WTC11 (cell line): Measurements from ENCODE around the gene RANBP10. TPM values are rescaled to one million over a fixed set of nuclear protein-coding genes. Genes with fewer than 3 reads are reported as not detected.

Experiments used
- ATAC-seq: fragments of 200-7000 bp; cut with Tn5 transposase; 2 replicates; pipeline ENCODE4 v1.10.0; 2021; ENCODE audit warnings: mild to moderate bottlenecking, moderate library complexity
- CTCF ChIA-PET: fragments of 300-600 bp; sonication (Branson Sonifier 250); formaldehyde crosslinking; loops from one replicate; lab custom pipeline; 2021; ENCODE audit warnings: antibody characterized with exemption; lab: Charles Lee
- POLR2A ChIA-PET: fragments of 350-600 bp; sonication (Branson Sonifier 250); formaldehyde crosslinking; loops from one replicate; lab custom pipeline; 2021; ENCODE audit warnings: antibody characterized with exemption; lab: Charles Lee
- DNase-seq: peaks from one replicate; pipeline ENCODE4 v3.0.0; 2021; ENCODE audit warnings: low spot score
- H3K27ac Mint-ChIP-seq: 2 replicates; pipeline ENCODE4 v1.8.0; 2021; ENCODE audit warnings: mixed read lengths
- H3K27me3 Mint-ChIP-seq: 2 replicates; pipeline ENCODE4 v1.8.0; 2021; ENCODE audit warnings: low read depth, mild to moderate bottlenecking, moderate library complexity, mixed read lengths
- H3K36me3 Mint-ChIP-seq: 2 replicates; pipeline ENCODE4 v1.8.0; 2021; ENCODE audit warnings: mixed read lengths
- H3K4me1 Mint-ChIP-seq: 2 replicates; pipeline ENCODE4 v1.8.0; 2022; ENCODE audit warnings: mixed read lengths
- H3K4me3 Mint-ChIP-seq: 2 replicates; pipeline ENCODE4 v1.8.0; 2021; ENCODE audit warnings: mild to moderate bottlenecking, moderate library complexity, mixed read lengths
- H3K9me3 Mint-ChIP-seq: 2 replicates; pipeline ENCODE4 v1.8.0; 2021; ENCODE audit warnings: mixed read lengths
- AFF4 ChIP-seq: sonication (generic); formaldehyde crosslinking; IDR thresholded peaks from 2 replicates; pipeline ENCODE4 v1.8.1; 2023; ENCODE audit warnings: mild to moderate bottlenecking, missing genetic modification reagents, borderline replicate concordance
- CDX4 ChIP-seq: fragments of 250-450 bp; sonication (Bioruptor Pico); IDR thresholded peaks from 2 replicates; pipeline ENCODE4 v1.9.0; 2021; ENCODE audit warnings: moderate library complexity, mild to moderate bottlenecking, inconsistent platforms, borderline replicate concordance
- CTCF ChIP-seq: fragments of 200-600 bp; IDR thresholded peaks from 2 replicates; pipeline ENCODE4 v1.8.0; 2022; ENCODE audit warnings: antibody characterized with exemption
- E2F5 ChIP-seq: sonication (generic); formaldehyde crosslinking; IDR thresholded peaks from 2 replicates; pipeline ENCODE4 v1.8.1; 2022; ENCODE audit warnings: mild to moderate bottlenecking, moderate library complexity, missing genetic modification reagents
- FOXP4 ChIP-seq: sonication (generic); formaldehyde crosslinking; IDR thresholded peaks from 2 replicates; pipeline ENCODE4 v1.8.0; 2022; ENCODE audit warnings: mild to moderate bottlenecking, missing genetic modification reagents
- GRHL2 ChIP-seq: fragments of 250-450 bp; sonication (Bioruptor Pico); IDR thresholded peaks from 2 replicates; pipeline ENCODE4 v1.8.0; 2022; ENCODE audit warnings: mild to moderate bottlenecking, moderate library complexity; ENCODE audit not compliant: insufficient replicate concordance, severe bottlenecking
- HMGA2 ChIP-seq: fragments of 250-450 bp; sonication (Bioruptor Pico); IDR thresholded peaks from 2 replicates; pipeline ENCODE4 v1.4.0; 2021; ENCODE audit warnings: mild to moderate bottlenecking, moderate library complexity
- IRF1 ChIP-seq: sonication (generic); formaldehyde crosslinking; IDR thresholded peaks from 2 replicates; pipeline ENCODE4 v1.8.0; 2023; ENCODE audit warnings: missing genetic modification reagents
- IRF2 ChIP-seq: sonication (generic); formaldehyde crosslinking; IDR thresholded peaks from 2 replicates; pipeline ENCODE4 v1.8.0; 2022; ENCODE audit warnings: low read depth, missing genetic modification reagents, borderline replicate concordance
- NFATC4 ChIP-seq: fragments of 250-450 bp; sonication (Bioruptor Pico); IDR thresholded peaks from 2 replicates; pipeline ENCODE4 v1.9.0; 2021; ENCODE audit warnings: mild to moderate bottlenecking
- NR2C2 ChIP-seq: sonication (generic); formaldehyde crosslinking; IDR thresholded peaks from 2 replicates; pipeline ENCODE4 v1.8.0; 2022; ENCODE audit warnings: mild to moderate bottlenecking, missing genetic modification reagents
- PRRX2 ChIP-seq: fragments of 250-450 bp; sonication (Bioruptor Pico); IDR thresholded peaks from 2 replicates; pipeline ENCODE4 v1.8.0; 2021; ENCODE audit warnings: mild to moderate bottlenecking
- RORB ChIP-seq: fragments of 250-450 bp; sonication (Bioruptor Pico); IDR thresholded peaks from 2 replicates; pipeline ENCODE4 v1.9.0; 2021; ENCODE audit warnings: mild to moderate bottlenecking
- ZMAT4 ChIP-seq: fragments of 250-450 bp; sonication (Bioruptor Pico); IDR thresholded peaks from 2 replicates; pipeline ENCODE4 v1.9.0; 2021; ENCODE audit warnings: mild to moderate bottlenecking
- ZNF512 ChIP-seq: sonication (generic); formaldehyde crosslinking; IDR thresholded peaks from 2 replicates; pipeline ENCODE4 v1.8.1; 2022; ENCODE audit warnings: missing genetic modification reagents, borderline replicate concordance
- ZNF671 ChIP-seq: fragments of 250-450 bp; sonication (Bioruptor Pico); IDR thresholded peaks from 2 replicates; pipeline ENCODE4 v1.8.0; 2021; ENCODE audit warnings: mild to moderate bottlenecking
- total RNA-seq: library from RNA; stranded (reverse); gene quantifications from 3 replicates; pipeline ENCODE4 v1.2.3, GENCODE V29; 2021

The RANBP10 gene
- total RNA-seq, 1 experiment from 2014 or later, result 14.0 TPM

GRCh38 chr16:67740391-67740790, 66.0 kb downstream of the RANBP10 start:
- no peaks in the 10 kb centered on the region for H3K27me3 Mint-ChIP-seq

GRCh38 chr16:67736858-67737257, 69.5 kb downstream of the RANBP10 start:
- Mint-ChIP-seq H3K4me3 (no peak overlapping the region), H3K9me3 (no peaks in the 10 kb centered on the region), H3K36me3 (peaks cover 13% of the 10 kb centered on the region; the same call in 1 of the 2 replicates), H3K27me3 (no peaks in the 10 kb centered on the region), H3K4me1 (no peaks in the 10 kb centered on the region), H3K27ac (no peak overlapping the region)
- CTCF ChIA-PET, result interaction anchor here (1.0 kb wide), 1 partner anchor 80 kb away, joined by 4 read pairs; no protein-coding TSS in a partner anchor
- POLR2A ChIA-PET, result interaction anchor here (0.8 kb wide), 1 partner anchor 11 kb away, joined by 3 read pairs; no protein-coding TSS in a partner anchor
- DNase-seq (no peak), ATAC-seq (no peak)
- TF ChIP-seq CDX4 (CRISPR knock-in tag) (no peak), AFF4 (no peak), NR2C2 (CRISPR knock-in tag) (no peak), ZNF512 (no peak), FOXP4 (CRISPR knock-in tag) (no peak), ZMAT4 (CRISPR knock-in tag) (no peak), CTCF (no peak), RORB (CRISPR knock-in tag) (no peak), PRRX2 (CRISPR knock-in tag) (no peak), ZNF671 (CRISPR knock-in tag) (no peak)

More at GRCh38 chr16:67740391-67740790, 66.0 kb downstream of the RANBP10 start:
- POLR2A ChIA-PET, result no interaction called here
- H3K27ac Mint-ChIP-seq, result no peak overlapping the region
- peaks cover 23% of the 10 kb centered on the region for H3K36me3 Mint-ChIP-seq
- TF ChIP-seq IRF2 (CRISPR knock-in tag) (no peak), E2F5 (CRISPR knock-in tag) (no peak), NFATC4 (CRISPR knock-in tag) (no peak), NR2C2 (CRISPR knock-in tag) (no peak), IRF1 (CRISPR knock-in tag) (no peak), GRHL2 (CRISPR knock-in tag) (no peak), HMGA2 (CRISPR knock-in tag) (no peak)
- CTCF ChIA-PET, result interaction anchor here (0.6 kb wide), 1 partner anchor 227 kb away, joined by 5 read pairs; no protein-coding TSS in a partner anchor
- H3K4me3 Mint-ChIP-seq, result no peak overlapping the region
- DNase-seq, result no peak
- ATAC-seq, result no peak
- no peaks in the 10 kb centered on the region for H3K9me3 Mint-ChIP-seq
- no peaks in the 10 kb centered on the region for H3K4me1 Mint-ChIP-seq
